ENCODE measurements around the gene ARL5B.

Gene ARL5B

DNA sequence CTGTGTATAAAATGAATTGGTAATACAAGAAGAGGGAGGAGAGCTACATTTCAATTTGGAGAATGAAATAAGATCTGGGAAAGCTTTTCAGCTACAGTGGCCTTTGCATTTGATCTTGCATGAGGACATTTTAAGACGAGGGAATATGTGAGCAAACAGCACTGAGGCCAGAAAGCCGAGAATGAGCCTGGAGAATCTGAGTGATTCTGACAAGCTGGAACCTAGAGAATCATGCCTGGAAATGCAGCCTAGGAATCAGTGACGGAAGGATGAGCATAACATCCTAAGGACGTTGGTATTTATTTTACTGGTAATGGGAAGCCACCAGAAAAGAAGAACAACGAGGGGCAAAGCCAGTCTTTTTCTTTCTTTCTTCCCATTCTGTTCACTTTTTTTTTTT, 44.3 kb downstream of the ARL5B start:
- no peak for DNase-seq (ENCODE audit: low read depth, low spot score)

DNA sequence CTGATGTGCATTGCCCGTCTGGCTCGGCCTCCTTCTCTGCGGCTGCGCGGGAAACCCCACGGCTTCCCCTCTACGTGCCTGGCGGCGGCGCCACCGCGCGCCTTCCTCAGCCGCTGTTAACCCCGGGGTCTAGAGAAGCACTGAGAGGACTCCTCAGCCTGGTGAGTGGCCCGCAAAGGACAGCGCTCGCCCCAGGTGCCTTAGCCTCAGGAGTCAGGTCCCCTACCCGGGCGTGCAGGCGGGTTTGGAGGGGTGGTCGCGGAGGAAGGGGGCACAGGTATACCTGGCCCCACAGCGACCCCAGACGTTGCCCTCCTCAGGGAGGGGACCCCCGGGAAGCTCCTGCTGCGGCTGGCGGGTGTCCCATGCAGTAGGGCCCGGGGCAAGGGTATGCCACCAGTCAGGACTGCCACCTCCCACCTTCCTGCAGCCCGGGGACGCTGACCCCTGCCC, 51.0 kb downstream of the ARL5B start:
- DNase-seq (ENCODE audit: low read depth, low spot score), result no peak

DNA sequence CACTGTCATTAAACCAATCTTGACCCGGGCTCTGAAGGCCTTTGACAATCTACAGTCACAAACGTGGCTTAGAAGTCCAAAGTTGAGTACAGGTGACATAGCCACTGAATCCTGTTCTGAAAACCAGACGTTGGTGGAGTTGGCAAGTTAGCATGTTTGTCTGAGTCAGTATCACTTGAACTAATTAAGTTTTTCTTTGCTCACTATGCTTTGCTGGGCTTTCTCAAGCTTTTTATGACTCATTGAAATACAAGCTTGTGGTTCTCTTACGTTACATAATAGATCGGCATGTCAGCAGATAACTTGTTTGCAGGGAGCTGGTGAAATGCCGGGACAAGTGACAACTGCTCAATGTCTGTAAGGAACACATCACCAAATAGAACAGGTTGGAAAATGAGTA, 53.8 kb downstream of the ARL5B start:
- DNase-seq (ENCODE audit: low read depth, low spot score), result peak; percentile 92

DNA sequence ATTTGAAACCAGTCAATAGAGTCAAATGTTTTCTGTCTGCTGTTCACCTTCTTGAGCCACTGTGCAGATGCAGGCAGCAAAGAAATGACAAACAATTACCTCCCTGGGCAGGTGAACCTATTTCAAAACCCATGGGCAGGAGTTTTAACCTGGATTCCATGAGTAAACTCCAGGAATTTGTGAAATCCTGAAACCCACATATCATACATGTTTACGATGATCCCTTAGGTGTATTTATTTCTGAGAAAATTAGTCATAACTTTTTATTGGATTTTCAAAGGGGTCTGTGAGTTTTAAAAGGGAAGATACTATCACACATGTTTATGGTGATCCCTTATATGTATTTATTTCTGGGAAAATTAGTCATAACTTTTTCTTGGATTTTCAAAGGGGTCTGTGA, 59.8 kb downstream of the ARL5B start:
- no peak for DNase-seq (ENCODE audit: low read depth, low spot score)

DNA sequence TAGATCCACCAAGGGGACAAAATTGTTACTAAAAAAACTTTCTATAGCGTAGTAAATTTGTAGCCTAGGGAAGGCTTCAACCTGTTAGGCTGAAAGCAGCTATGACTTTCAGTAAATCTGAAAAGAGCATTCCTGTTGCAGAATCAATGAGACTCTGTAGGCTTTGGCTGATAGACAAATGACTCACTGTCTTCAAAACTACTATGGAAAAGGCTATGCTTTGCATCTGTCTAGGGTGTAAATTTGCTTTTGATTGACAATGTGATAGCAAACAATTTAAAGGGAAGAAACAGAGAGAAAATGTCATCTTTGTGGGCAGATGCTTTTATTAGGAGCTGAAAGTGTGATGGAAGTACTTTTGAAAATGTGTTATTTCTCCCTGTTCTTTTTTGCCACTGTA, 60.6 kb downstream of the ARL5B start:
- DNase-seq (ENCODE audit: low read depth, low spot score), result peak; percentile 59

DNA sequence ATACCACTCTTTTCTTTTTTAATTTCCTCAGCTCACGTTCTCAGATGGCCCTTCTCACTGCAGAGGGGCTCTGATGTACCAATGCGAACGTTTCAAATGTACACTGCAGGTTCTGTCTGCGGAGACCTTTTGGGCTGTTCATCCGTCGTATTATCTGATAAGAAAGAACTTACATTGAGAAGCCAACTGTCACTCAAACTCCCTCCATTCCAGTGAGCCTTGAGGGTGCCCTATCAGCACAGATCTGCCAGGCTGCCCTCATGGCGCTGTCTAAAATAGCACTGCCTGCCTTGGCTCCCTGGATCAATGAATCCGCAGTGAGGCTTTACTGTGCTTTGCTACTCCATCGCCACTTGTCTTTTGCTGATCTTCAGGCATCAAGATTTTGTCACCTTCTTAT, 61.8 kb downstream of the ARL5B start:
- no peak for DNase-seq (ENCODE audit: low read depth, low spot score)

DNA sequence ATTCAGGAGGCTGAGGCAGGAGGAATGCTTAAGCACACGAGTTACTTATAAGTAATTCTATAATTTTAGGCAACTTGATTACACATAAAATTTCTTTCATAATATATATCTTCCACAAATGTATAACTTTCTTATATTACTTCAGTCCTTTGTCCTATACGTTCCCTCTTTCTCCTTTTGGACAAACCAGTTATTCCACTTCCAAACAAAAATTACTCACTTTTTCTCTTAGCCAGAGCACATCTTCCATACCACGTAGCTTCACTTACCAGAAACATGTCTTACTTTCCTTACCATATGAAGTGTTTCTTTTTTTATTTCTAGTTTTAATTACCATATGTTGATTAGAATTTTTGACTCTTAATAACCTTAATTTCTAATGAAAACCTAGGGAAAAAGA, 64.6 kb downstream of the ARL5B start:
- no peak for DNase-seq (ENCODE audit: low read depth, low spot score)

Data from astrocyte of the hippocampus (primary cell).